ENCODE results near the gene KCNH2.

Gene KCNH2

GRCh38 chr7:150928541-150928940 lies 49.6 kb downstream of the KCNH2 start:
- ChIA-PET CTCF (interaction anchor here (1.2 to 4.0 kb wide), 3 partner anchors 9 to 58 kb away, joined by 3 to 14 read pairs (median 7); no protein-coding TSS in a partner anchor), POLR2A (no interaction called here)
- DNase-seq (ENCODE audit: extremely low spot score) = no peak
- no peak for TF ChIP-seq CTCF (IDR thresholded peaks at IDR 0.05; ENCODE audit: control extremely low read depth, extremely low read depth, low read depth, missing control alignments)

GRCh38 chr7:150927956-150928344 lies 50.2 kb downstream of the KCNH2 start:
- ChIA-PET CTCF (interaction anchor here (1.2 kb wide), 1 partner anchor 10 kb away, joined by 3 read pairs; no protein-coding TSS in a partner anchor), POLR2A (no interaction called here)
- DNase-seq (ENCODE audit: extremely low spot score) = no peak
- no peak for TF ChIP-seq CTCF (IDR thresholded peaks at IDR 0.05; ENCODE audit: control extremely low read depth, extremely low read depth, low read depth, missing control alignments)

GRCh38 chr7:150927157-150927955 lies 50.8 kb downstream of the KCNH2 start:
- POLR2A ChIA-PET = no interaction called here
- CTCF ChIA-PET = interaction anchor here (1.0 kb wide), 1 partner anchor 35 kb away, joined by 3 read pairs; no protein-coding TSS in a partner anchor

GRCh38 chr7:150926066-150926465 lies 52.1 kb downstream of the KCNH2 start:
- POLR2A ChIA-PET = no interaction called here
- DNase-seq (ENCODE audit: extremely low spot score) = no peak
- CTCF ChIA-PET = interaction anchor here (0.9 to 1.0 kb wide), 3 partner anchors 9 to 37 kb away, joined by 3 to 5 read pairs (median 3); no protein-coding TSS in a partner anchor
- TF ChIP-seq CTCF (IDR thresholded peaks at IDR 0.05; ENCODE audit: control extremely low read depth, extremely low read depth, low read depth, missing control alignments) = no peak

More at GRCh38 chr7:150927157-150927955, 50.8 kb downstream of the KCNH2 start:
- no peak for DNase-seq (ENCODE audit: extremely low spot score)
- TF ChIP-seq CTCF (IDR thresholded peaks at IDR 0.05; ENCODE audit: control extremely low read depth, extremely low read depth, low read depth, missing control alignments) = no peak

- DNase-seq (ENCODE audit: extremely low spot score) = no peak
- POLR2A ChIA-PET = no interaction called here
- no peak for TF ChIP-seq CTCF (IDR thresholded peaks at IDR 0.05; ENCODE audit: control extremely low read depth, extremely low read depth, low read depth, missing control alignments)
- CTCF ChIA-PET = no interaction called here
These were observed 53.7 kb downstream of the KCNH2 start for GRCh38 chr7:150924369-150924781.

- ChIA-PET POLR2A (no interaction called here), CTCF (interaction anchor here (1.1 to 2.9 kb wide), 2 partner anchors 26 to 84 kb away, joined by 3 to 10 read pairs; no protein-coding TSS in a partner anchor)
- DNase-seq (ENCODE audit: extremely low spot score) = no peak
- TF ChIP-seq CTCF (IDR thresholded peaks at IDR 0.05; ENCODE audit: control extremely low read depth, extremely low read depth, low read depth, missing control alignments) = no peak
These were observed 54.3 kb downstream of the KCNH2 start for GRCh38 chr7:150923802-150924201.

Data from GM10248 (cell line).